Breast epithelium (tissue), 4 donors: ENCODE results near the gene CCDC171. TPM values are rescaled to one million over a fixed set of nuclear protein-coding genes. Genes with fewer than 3 reads are reported as not detected.

Experiments used
- DNase-seq, 2 donors: peaks; one replicate each; pipeline ENCODE4 v3.0.0-alpha.2; 2019; ENCODE audit warnings: low spot score in 2 of 2
- H3K27ac ChIP-seq, 2 donors: fragments of 200-600 bp; sonication (generic) in 1 of 2; one replicate each; pipeline ENCODE4 v1.5.1; 2016 to 2019; ENCODE audit warnings: mild to moderate bottlenecking in 1 of 2
- H3K27me3 ChIP-seq, 2 donors: fragments of 200-600 bp; sonication (generic) in 1 of 2; one replicate each; pipeline versions ENCODE4 v1.5.1 to v1.6.0; 2017 to 2019; ENCODE audit warnings: control low read depth in 1 of 2, mild to moderate bottlenecking in 1 of 2
- H3K36me3 ChIP-seq: fragments of 200-600 bp; one replicate; pipeline ENCODE4 v1.5.1; 2019
- H3K4me1 ChIP-seq, 2 donors: fragments of 200-600 bp; sonication (generic); one replicate each; pipeline ENCODE4 v1.5.1; 2016 to 2019; ENCODE audit warnings: control low read depth in 1 of 2
- H3K4me3 ChIP-seq, 3 donors: fragments of 200-600 bp; sonication (generic); 1 replicate in 2 of 3; 2 replicates in 1 of 3; pipeline ENCODE4 v1.5.1; 2016 to 2019; ENCODE audit warnings: mild to moderate bottlenecking in 3 of 3, moderate library complexity in 2 of 3
- H3K9me3 ChIP-seq, 2 donors: fragments of 200-600 bp; sonication (generic) in 1 of 2; one replicate each; pipeline ENCODE4 v1.5.1; 2016 to 2019; ENCODE audit warnings: control low read depth in 1 of 2
- POLR2A ChIP-seq: fragments of 450-650 bp; IDR thresholded peaks from one replicate; pipeline ENCODE4 v1.6.1; 2016; ENCODE audit warnings: antibody characterized with exemption, mild to moderate bottlenecking, moderate library complexity
- POLR2AphosphoS5 ChIP-seq, 3 donors: sonication (generic); formaldehyde crosslinking; IDR thresholded peaks; one replicate each; pipeline ENCODE4 v1.6.1; 2017; ENCODE audit warnings: antibody characterized with exemption in 3 of 3
- intact Hi-C: fragments of 100-400 bp; cut with DNase I; formaldehyde crosslinking; loops from one replicate; pipeline ENCODE4 v1.15.1; 2023; ENCODE audit warnings: low total_unique reads
- total RNA-seq, 3 donors: library from RNA; depleted of rRNA; stranded (reverse); fragments of >200 nt; gene quantifications; one replicate each; pipeline ENCODE4 v1.1.0, GENCODE V29; 2016
- TF ChIP-seq, protein P1 (sequence below), 3 donors: fragments of 450-650 bp; IDR thresholded peaks; one replicate each; pipeline ENCODE4 v1.5.1; 2016 to 2017; ENCODE audit warnings: antibody characterized with exemption in 3 of 3, mild to moderate bottlenecking in 3 of 3, moderate library complexity in 3 of 3

The CCDC171 gene
- total RNA-seq, 3 donors from 2014 or later = 4.8 to 8.8 (median 5.6) TPM

DNA sequence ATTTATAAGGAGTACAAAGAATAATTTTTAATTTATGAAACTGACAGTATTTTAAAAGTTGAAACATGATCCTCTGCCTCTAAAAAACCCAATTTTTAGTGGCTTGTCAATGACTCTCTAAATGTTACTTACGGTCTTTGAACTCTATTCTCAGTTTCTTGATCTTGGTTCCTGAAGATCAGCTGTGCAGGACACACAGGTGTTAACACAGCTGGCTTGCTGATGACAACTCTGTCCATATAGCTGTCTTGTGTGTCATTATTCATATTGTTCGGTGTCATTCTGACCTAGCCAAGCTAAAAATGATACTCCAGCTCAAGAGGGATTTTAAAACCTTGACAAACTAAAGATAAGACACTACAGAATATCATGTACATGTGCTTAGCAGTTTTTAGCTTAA lies 314.5 kb downstream of the CCDC171 start:
- TF ChIP-seq, protein P1, sequence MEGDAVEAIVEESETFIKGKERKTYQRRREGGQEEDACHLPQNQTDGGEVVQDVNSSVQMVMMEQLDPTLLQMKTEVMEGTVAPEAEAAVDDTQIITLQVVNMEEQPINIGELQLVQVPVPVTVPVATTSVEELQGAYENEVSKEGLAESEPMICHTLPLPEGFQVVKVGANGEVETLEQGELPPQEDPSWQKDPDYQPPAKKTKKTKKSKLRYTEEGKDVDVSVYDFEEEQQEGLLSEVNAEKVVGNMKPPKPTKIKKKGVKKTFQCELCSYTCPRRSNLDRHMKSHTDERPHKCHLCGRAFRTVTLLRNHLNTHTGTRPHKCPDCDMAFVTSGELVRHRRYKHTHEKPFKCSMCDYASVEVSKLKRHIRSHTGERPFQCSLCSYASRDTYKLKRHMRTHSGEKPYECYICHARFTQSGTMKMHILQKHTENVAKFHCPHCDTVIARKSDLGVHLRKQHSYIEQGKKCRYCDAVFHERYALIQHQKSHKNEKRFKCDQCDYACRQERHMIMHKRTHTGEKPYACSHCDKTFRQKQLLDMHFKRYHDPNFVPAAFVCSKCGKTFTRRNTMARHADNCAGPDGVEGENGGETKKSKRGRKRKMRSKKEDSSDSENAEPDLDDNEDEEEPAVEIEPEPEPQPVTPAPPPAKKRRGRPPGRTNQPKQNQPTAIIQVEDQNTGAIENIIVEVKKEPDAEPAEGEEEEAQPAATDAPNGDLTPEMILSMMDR (IDR thresholded peaks at IDR 0.05) = no peak
- TF ChIP-seq POLR2A (no peak), POLR2AphosphoS5 (IDR thresholded peaks at IDR 0.05) (no peak)
- Histone ChIP-seq H3K27ac (no peak overlapping the region), H3K4me1 (no peaks in the 10 kb centered on the region), H3K9me3 (no peaks in the 10 kb centered on the region), H3K36me3 (no peaks in the 10 kb centered on the region), H3K4me3 (no peak overlapping the region), H3K27me3 (no peaks in the 10 kb centered on the region)
- intact Hi-C loops = no loop called here
- DNase-seq = no peak

DNA sequence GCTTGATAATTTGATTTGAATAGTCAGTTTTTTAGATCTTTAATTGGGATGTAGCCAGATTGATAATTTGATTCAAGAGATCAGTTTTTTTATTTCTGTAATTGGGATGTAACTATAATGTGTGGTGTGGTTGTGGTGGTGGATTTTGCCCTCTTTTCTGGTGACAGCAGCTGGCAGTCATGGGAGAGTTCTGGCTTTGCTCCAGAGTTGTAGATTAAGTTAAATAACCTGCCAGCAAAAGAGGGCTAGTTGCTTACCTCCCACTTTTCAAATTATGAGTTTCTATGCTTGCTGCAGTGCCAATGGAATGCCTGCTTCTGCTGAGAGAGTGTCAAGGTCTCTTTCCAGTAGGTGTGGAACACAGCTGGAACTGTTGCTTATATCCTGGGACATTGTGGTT lies 315.1 kb downstream of the CCDC171 start:
- H3K36me3 ChIP-seq = no peaks in the 10 kb centered on the region
- H3K9me3 ChIP-seq = no peaks in the 10 kb centered on the region
- H3K4me1 ChIP-seq = no peaks in the 10 kb centered on the region
- DNase-seq = no peak
- no peaks in the 10 kb centered on the region for H3K27me3 ChIP-seq
- H3K27ac ChIP-seq = no peak overlapping the region
- H3K4me3 ChIP-seq = no peak overlapping the region
- intact Hi-C loops = no loop called here
- TF ChIP-seq POLR2A (no peak), POLR2AphosphoS5 (IDR thresholded peaks at IDR 0.05) (no peak)
- TF ChIP-seq, protein P1 (IDR thresholded peaks at IDR 0.05) = no peak

DNA sequence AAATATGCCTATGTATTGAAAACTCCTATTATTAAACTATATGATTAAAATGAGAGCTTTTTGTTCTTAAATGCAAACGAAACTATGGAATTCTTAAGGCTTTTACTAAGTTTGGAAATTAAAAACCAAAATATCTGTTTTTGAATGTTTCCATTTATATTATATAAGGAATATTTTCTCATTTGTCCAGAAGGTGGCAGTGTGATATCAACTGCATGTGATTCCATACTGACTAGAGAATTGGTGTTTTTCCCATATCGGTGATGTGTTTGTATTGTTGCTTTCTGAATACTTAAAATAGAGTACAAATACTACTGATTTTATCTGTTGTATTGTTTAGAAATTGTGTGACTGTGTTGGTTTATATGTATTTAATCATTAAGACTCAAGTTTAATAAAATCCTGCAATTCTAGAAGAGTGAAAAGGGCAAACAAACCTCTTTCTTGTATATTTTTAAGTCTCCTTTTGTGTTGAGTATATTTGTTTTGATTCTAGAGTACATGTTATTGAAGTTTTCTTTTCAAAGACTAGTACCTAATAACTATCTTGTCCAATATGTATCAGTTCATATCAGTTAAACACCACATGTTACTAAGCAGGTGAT lies 320.8 kb downstream of the CCDC171 start:
- TF ChIP-seq, protein P1 (IDR thresholded peaks at IDR 0.05) = peak; percentile 19 to 56 (median 34)
- no peak for TF ChIP-seq POLR2AphosphoS5 (IDR thresholded peaks at IDR 0.05)
- no peak for DNase-seq
- no peaks in the 10 kb centered on the region for H3K36me3 ChIP-seq
- no peaks in the 10 kb centered on the region for H3K27me3 ChIP-seq
- no peaks in the 10 kb centered on the region for H3K4me1 ChIP-seq
- intact Hi-C loops = no loop called here
- no peak overlapping the region for H3K27ac ChIP-seq
- H3K9me3 ChIP-seq = no peaks in the 10 kb centered on the region
- no peak overlapping the region for H3K4me3 ChIP-seq

DNA sequence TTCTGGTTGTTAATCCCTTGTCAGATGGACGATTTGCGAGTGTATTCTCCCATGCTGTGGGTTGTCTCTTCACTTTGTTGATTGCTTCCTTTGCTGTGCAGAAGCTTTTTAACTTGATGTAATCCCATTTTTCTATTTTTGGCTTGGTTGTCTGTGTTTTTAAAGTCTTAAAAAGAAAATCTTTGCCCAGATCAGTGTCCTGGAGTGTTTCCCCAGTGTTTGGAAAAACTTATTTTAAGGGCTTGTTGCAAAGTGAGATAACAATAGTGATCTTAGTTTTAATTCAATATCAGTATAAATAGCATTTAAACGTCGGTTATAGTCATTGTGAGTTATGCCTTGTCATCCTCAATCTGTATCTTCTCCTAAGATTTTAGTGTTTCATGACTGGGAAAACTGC lies 329.5 kb downstream of the CCDC171 start:
- H3K9me3 ChIP-seq = no peaks in the 10 kb centered on the region
- intact Hi-C loops = no loop called here
- H3K4me3 ChIP-seq = no peak overlapping the region
- H3K27me3 ChIP-seq = no peaks in the 10 kb centered on the region
- TF ChIP-seq, protein P1 (IDR thresholded peaks at IDR 0.05) = no peak
- no peak for TF ChIP-seq POLR2A
- no peak for TF ChIP-seq POLR2AphosphoS5 (IDR thresholded peaks at IDR 0.05)
- H3K27ac ChIP-seq = no peak overlapping the region
- no peaks in the 10 kb centered on the region for H3K36me3 ChIP-seq
- DNase-seq = no peak
- no peaks in the 10 kb centered on the region for H3K4me1 ChIP-seq

DNA sequence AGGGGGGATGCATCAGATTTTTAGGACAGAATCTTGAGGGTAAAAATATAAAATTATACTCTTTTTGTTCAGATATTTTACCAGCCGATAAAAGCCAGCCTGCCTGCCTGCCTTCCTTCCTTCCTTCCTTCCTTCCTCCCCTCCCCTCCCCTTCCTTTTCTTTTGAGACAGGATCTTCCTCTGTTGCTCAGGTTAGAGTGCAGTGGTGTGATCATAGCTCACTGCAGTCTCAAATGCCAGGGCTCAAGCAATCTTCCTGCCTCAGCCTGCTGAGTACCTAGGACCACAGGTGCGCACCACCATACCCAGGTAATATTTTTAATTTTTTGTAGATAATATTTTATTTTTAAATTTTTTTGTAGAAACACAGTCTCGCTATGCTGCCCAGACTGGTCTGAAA lies 330.0 kb downstream of the CCDC171 start:
- DNase-seq = no peak
- intact Hi-C loops = no loop called here
- TF ChIP-seq POLR2AphosphoS5 (IDR thresholded peaks at IDR 0.05) (no peak), POLR2A (no peak)
- TF ChIP-seq, protein P1 (IDR thresholded peaks at IDR 0.05) = no peak

More for the DNA sequence above, 330.0 kb downstream of the CCDC171 start:
- H3K4me3 ChIP-seq = no peak overlapping the region
- H3K4me1 ChIP-seq = no peaks in the 10 kb centered on the region
- no peaks in the 10 kb centered on the region for H3K27me3 ChIP-seq
- no peaks in the 10 kb centered on the region for H3K36me3 ChIP-seq
- no peak overlapping the region for H3K27ac ChIP-seq
- H3K9me3 ChIP-seq = no peaks in the 10 kb centered on the region
